HepG2 (cell line): ENCODE data around the gene ISG20. TPM values are rescaled to one million over a fixed set of nuclear protein-coding genes. Genes with fewer than 3 reads are reported as not detected.
A peak's percentile ranks its signal among the peaks of the same experiment; 100 is the strongest.

ENCODE experiments used
- AGO2 ChIP-seq: fragments of 200-400 bp; formaldehyde crosslinking; optimal IDR thresholded peaks from 2 replicates; pipeline ENCODE3; 2017; ENCODE audit warnings: mild to moderate bottlenecking, low read depth, low read length, moderate library complexity
- CBX2 ChIP-seq, 2 experiments: fragments of 200-600 bp in 1 of 2; sonication (generic); formaldehyde crosslinking in 1 of 2; IDR thresholded peaks; 2 replicates each; pipeline versions ENCODE4 v1.7.0 to v1.8.1; 2018 to 2022; ENCODE audit warnings: low read depth in 2 of 2, low read length in 1 of 2, mild to moderate bottlenecking in 1 of 2, missing genetic modification reagents in 1 of 2
- DNMT1 ChIP-seq: sonication (generic); formaldehyde crosslinking; IDR thresholded peaks from 2 replicates; pipeline ENCODE4 v1.5.1; 2020; ENCODE audit warnings: mild to moderate bottlenecking, missing genetic modification reagents
- KLF11 ChIP-seq: IDR thresholded peaks from 2 replicates; pipeline ENCODE4 v1.6.1; 2016; ENCODE audit warnings: missing compliant biosample characterization
- KMT2B ChIP-seq: IDR thresholded peaks from 2 replicates; pipeline ENCODE4 v1.6.1; 2016; ENCODE audit warnings: missing genetic modification reagents, missing compliant biosample characterization
- SOX6 ChIP-seq, 2 experiments: fragments of 450-650 bp in 1 of 2; sonication (generic) in 1 of 2; formaldehyde crosslinking in 1 of 2; IDR thresholded peaks; 2 replicates each; pipeline versions ENCODE4 v1.4.0 to v1.6.1; 2017 to 2020; ENCODE audit warnings: antibody characterized with exemption in 1 of 2, mild to moderate bottlenecking in 1 of 2, missing genetic modification reagents in 1 of 2
- SRY ChIP-seq: sonication (generic); formaldehyde crosslinking; IDR thresholded peaks from 2 replicates; pipeline ENCODE4 v1.8.0; 2022; ENCODE audit warnings: mild to moderate bottlenecking, missing genetic modification reagents
- SYNCRIP ChIP-seq: fragments of 200-400 bp; formaldehyde crosslinking; IDR thresholded peaks from 2 replicates; pipeline ENCODE4 v1.6.1; 2018; ENCODE audit warnings: mild to moderate bottlenecking, low read depth, low read length; ENCODE audit not compliant: insufficient read depth
- ZNF672 ChIP-seq: sonication (generic); formaldehyde crosslinking; IDR thresholded peaks from 2 replicates; pipeline ENCODE4 v1.8.1; 2022; ENCODE audit warnings: missing genetic modification reagents
- polyA plus RNA-seq, 8 experiments: library from polyadenylated mRNA; depleted of rRNA in 3 of 8; stranded (reverse) in 7 of 8; unstranded in 1 of 8; fragments of >200 nt; fragmentation: Illumina TruSeq in 4 of 8; extraction: Trizol in 4 of 8; gene quantifications; 2 replicates each; pipeline versions ENCODE4 v1.2.1 to v1.2.3, GENCODE V29; 2011 to 2016; ENCODE audit warnings: low read depth in 4 of 8, missing spikeins in 1 of 8, mixed read lengths in 1 of 8; ENCODE audit not compliant: insufficient read depth in 1 of 8
- total RNA-seq, 5 experiments: library from RNA; depleted of rRNA; stranded (reverse); fragments of >200 nt; fragmentation: Illumina TruSeq; extraction: Trizol; gene quantifications; 2 replicates each; pipeline ENCODE4 v1.2.3, GENCODE V29; 2016; ENCODE audit warnings: low read depth in 1 of 5
- TF ChIP-seq, protein P1 (sequence below): sonication (generic); formaldehyde crosslinking; IDR thresholded peaks from 2 replicates; pipeline ENCODE4 v1.4.0; 2020; ENCODE audit warnings: missing genetic modification reagents
- TF ChIP-seq, protein P2 (sequence below): sonication (generic); formaldehyde crosslinking; IDR thresholded peaks from 2 replicates; pipeline ENCODE4 v1.5.0; 2020; ENCODE audit warnings: mild to moderate bottlenecking, missing genetic modification reagents, moderate library complexity
- TF ChIP-seq, protein P3 (sequence below): IDR thresholded peaks from 2 replicates; pipeline ENCODE4 v1.6.1; 2016; ENCODE audit warnings: missing genetic modification reagents, missing compliant biosample characterization
- TF ChIP-seq, protein P4 (sequence below): sonication (generic); formaldehyde crosslinking; IDR thresholded peaks from 2 replicates; pipeline ENCODE4 v1.8.0; 2022; ENCODE audit warnings: low read depth, missing genetic modification reagents
- TF ChIP-seq, protein P5 (sequence below): sonication (generic); formaldehyde crosslinking; IDR thresholded peaks from 2 replicates; pipeline ENCODE4 v1.9.0; 2021; ENCODE audit warnings: missing genetic modification reagents, borderline replicate concordance
- TF ChIP-seq, protein P6 (sequence below), 2 experiments: IDR thresholded peaks; 2 replicates each; pipeline ENCODE4 v1.6.1; 2011 to 2012; ENCODE audit warnings: low read length in 2 of 2, borderline replicate concordance in 1 of 2, low read depth in 1 of 2, mild to moderate bottlenecking in 1 of 2, moderate library complexity in 1 of 2

The ISG20 gene
- total and polyA plus RNA-seq, 2 of the 13 experiments (the other 11 are each of a cell fraction or from before 2014, with no cell fraction given) = 6.3 to 31.5 TPM

DNA sequence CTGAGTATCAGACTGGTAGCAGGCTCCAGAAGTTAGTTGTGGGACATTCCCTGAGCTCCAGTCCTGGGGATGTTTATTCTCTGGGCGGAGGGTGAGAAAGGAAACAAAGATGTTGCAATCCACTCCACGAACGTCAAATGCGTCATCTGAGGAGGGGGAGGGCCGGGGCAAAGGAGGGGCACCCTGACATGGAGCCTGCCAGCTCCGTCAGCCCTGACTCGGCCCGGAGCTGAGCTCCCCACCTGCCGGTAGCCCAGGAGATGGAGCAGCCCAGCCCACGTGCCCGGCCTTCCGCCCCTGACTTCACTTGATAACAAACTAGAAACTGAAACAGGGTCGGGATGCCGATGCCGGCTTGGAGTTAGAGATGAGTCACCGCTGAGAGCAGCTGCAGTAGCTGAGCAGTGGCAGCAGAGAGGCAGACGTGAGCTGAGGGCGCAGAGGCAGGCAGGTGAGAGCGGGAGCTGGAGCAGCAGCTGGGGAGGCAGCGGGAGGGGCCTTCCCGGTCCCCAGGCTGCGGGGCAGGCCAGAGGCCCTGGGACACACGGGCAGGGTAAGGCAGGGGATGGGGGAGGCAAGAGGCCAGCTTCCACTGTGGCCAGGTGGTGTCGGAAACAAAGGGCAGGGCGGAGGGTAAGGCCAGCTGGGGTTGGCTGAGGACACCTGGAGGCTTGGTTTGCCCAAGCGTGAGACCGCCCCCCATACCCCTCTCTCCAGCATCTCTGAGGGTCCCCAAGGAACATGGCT, at the start of gene ISG20 (continued):
- TF ChIP-seq, protein P1, sequence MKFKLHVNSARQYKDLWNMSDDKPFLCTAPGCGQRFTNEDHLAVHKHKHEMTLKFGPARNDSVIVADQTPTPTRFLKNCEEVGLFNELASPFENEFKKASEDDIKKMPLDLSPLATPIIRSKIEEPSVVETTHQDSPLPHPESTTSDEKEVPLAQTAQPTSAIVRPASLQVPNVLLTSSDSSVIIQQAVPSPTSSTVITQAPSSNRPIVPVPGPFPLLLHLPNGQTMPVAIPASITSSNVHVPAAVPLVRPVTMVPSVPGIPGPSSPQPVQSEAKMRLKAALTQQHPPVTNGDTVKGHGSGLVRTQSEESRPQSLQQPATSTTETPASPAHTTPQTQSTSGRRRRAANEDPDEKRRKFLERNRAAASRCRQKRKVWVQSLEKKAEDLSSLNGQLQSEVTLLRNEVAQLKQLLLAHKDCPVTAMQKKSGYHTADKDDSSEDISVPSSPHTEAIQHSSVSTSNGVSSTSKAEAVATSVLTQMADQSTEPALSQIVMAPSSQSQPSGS (CRISPR knock-in tag) = peak; percentile 79
- TF ChIP-seq, protein P2, sequence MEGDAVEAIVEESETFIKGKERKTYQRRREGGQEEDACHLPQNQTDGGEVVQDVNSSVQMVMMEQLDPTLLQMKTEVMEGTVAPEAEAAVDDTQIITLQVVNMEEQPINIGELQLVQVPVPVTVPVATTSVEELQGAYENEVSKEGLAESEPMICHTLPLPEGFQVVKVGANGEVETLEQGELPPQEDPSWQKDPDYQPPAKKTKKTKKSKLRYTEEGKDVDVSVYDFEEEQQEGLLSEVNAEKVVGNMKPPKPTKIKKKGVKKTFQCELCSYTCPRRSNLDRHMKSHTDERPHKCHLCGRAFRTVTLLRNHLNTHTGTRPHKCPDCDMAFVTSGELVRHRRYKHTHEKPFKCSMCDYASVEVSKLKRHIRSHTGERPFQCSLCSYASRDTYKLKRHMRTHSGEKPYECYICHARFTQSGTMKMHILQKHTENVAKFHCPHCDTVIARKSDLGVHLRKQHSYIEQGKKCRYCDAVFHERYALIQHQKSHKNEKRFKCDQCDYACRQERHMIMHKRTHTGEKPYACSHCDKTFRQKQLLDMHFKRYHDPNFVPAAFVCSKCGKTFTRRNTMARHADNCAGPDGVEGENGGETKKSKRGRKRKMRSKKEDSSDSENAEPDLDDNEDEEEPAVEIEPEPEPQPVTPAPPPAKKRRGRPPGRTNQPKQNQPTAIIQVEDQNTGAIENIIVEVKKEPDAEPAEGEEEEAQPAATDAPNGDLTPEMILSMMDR (CRISPR knock-in tag) = peak; percentile 62
- TF ChIP-seq, protein P3, sequence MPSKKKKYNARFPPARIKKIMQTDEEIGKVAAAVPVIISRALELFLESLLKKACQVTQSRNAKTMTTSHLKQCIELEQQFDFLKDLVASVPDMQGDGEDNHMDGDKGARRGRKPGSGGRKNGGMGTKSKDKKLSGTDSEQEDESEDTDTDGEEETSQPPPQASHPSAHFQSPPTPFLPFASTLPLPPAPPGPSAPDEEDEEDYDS (CRISPR knock-in tag) = peak; percentile 66
- peak; percentile 62 for TF ChIP-seq SRY (CRISPR knock-in tag)
- TF ChIP-seq SOX6 (IDR thresholded peaks at IDR 0.05) = no peak
- TF ChIP-seq SOX6 (CRISPR knock-in tag; IDR thresholded peaks at IDR 0.05) = peak; percentile 81; the same call in 1 of the 2 replicates
- TF ChIP-seq, protein P4, sequence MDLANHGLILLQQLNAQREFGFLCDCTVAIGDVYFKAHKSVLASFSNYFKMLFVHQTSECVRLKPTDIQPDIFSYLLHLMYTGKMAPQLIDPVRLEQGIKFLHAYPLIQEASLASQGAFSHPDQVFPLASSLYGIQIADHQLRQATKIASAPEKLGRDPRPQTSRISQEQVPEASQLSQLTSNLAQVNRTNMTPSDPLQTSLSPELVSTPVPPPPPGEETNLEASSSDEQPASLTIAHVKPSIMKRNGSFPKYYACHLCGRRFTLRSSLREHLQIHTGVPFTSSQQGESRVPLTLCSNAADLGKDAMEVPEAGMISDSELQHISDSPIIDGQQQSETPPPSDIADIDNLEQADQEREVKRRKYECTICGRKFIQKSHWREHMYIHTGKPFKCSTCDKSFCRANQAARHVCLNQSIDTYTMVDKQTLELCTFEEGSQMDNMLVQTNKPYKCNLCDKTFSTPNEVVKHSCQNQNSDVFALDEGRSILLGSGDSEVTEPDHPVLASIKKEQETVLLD = no peak; the same call in 1 of the 2 replicates
- TF ChIP-seq SYNCRIP = no peak
- peak; percentile 74 for TF ChIP-seq AGO2
- no peak for TF ChIP-seq CBX2 (IDR thresholded peaks at IDR 0.05; ENCODE audit: low read depth, low read length)
- TF ChIP-seq CBX2 (CRISPR knock-in tag; IDR thresholded peaks at IDR 0.05; ENCODE audit: low read depth) = 0 out of 2 replicates have a peak, but pooled peaks have one; percentile 59
- TF ChIP-seq KMT2B (CRISPR knock-in tag) = 0 out of 2 replicates have a peak, but pooled peaks have one; percentile 40
- TF ChIP-seq KLF11 = no peak
- TF ChIP-seq ZNF672 = peak; percentile 64; the same call in 1 of the 2 replicates
- 0 out of 2 replicates have a peak, but pooled peaks have one; percentile 51 for TF ChIP-seq DNMT1
- TF ChIP-seq, protein P5, sequence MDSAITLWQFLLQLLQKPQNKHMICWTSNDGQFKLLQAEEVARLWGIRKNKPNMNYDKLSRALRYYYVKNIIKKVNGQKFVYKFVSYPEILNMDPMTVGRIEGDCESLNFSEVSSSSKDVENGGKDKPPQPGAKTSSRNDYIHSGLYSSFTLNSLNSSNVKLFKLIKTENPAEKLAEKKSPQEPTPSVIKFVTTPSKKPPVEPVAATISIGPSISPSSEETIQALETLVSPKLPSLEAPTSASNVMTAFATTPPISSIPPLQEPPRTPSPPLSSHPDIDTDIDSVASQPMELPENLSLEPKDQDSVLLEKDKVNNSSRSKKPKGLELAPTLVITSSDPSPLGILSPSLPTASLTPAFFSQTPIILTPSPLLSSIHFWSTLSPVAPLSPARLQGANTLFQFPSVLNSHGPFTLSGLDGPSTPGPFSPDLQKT (CRISPR knock-in tag) = no peak
- TF ChIP-seq, protein P6, sequence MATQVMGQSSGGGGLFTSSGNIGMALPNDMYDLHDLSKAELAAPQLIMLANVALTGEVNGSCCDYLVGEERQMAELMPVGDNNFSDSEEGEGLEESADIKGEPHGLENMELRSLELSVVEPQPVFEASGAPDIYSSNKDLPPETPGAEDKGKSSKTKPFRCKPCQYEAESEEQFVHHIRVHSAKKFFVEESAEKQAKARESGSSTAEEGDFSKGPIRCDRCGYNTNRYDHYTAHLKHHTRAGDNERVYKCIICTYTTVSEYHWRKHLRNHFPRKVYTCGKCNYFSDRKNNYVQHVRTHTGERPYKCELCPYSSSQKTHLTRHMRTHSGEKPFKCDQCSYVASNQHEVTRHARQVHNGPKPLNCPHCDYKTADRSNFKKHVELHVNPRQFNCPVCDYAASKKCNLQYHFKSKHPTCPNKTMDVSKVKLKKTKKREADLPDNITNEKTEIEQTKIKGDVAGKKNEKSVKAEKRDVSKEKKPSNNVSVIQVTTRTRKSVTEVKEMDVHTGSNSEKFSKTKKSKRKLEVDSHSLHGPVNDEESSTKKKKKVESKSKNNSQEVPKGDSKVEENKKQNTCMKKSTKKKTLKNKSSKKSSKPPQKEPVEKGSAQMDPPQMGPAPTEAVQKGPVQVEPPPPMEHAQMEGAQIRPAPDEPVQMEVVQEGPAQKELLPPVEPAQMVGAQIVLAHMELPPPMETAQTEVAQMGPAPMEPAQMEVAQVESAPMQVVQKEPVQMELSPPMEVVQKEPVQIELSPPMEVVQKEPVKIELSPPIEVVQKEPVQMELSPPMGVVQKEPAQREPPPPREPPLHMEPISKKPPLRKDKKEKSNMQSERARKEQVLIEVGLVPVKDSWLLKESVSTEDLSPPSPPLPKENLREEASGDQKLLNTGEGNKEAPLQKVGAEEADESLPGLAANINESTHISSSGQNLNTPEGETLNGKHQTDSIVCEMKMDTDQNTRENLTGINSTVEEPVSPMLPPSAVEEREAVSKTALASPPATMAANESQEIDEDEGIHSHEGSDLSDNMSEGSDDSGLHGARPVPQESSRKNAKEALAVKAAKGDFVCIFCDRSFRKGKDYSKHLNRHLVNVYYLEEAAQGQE (IDR thresholded peaks at IDR 0.05; ENCODE audit: borderline replicate concordance in 1 of 2, low read depth in 1 of 2, low read length in 2 of 2) = 0 out of 4 replicates have a peak, but pooled peaks of 1 of the 2 experiments have one; percentile 7
